Stimulated activated CD4-positive, alpha-beta T cell treated with anti-CD3 and anti-CD28 coated beads, TNF-alpha, amount 100 ng/mL, for 24 hours (primary cell): ENCODE results near the gene APBA3.

ENCODE experiments used
- DNase-seq, 3 experiments: peaks; one replicate each; pipeline ENCODE4 v3.0.0-alpha.2; 2020; ENCODE audit warnings: low read depth in 3 of 3

APBA3 gene

DNA sequence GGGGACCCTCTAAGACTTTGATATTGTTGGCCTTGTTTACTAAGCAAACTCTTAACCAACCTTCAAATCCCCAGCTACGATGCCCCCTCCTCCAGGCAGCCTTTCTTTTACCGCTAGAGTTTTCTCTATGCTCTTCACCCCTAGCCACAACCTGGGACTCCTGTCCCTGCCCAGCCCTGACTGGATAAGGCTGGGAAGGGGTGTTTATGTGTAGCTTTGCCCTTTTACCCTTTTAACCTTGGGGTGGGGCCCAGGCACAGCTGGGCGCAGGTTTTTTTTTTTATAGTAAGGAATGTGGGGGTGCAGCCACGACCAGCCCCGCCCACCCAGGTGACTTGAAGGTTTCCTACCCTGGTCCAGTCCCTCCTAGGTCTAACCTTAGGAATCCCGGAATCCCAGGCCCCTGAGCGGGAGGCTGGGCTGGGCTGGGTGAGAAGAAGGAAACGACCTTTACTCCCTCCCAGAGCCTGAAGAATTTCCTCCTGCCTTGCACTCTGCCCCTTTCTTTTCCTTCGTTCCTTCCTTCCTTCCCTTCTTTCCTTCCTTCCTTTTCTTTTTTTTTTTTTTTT lies 41.1 kb downstream of the APBA3 start:
- DNase-seq, result no peak

GRCh38 chr19:3719868-3720267 lies 41.6 kb downstream of the APBA3 start:
- DNase-seq, result no peak

DNA sequence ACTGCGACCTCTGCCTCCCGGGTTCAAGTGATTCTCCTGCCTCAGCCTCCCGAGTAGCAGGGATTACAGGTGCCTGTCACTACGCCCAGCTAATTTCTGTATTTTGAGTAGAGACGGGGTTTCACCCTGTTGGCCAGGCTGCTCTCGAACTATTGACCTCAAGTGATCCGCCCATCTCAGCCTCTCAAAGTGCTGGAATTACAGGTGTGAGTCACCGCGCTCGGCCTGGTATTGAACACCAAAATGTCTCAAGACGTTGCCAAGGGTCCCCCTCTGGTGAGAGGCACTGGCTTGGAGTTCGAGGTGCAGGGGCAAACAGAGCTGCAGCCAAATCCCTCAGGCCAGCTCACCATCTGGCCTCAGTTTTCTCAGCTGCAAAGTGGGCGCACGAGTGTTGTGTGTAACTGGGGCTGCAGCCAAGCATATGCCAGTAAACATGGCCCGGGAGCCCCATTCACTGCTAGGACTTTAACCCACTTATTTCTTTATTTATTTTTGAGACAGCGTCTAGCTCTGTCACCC lies 45.3 kb downstream of the APBA3 start:
- no peak for DNase-seq

- DNase-seq, result no peak
Measured at GRCh38 chr19:3712663-3713611, 48.6 kb downstream of the APBA3 start.

DNA sequence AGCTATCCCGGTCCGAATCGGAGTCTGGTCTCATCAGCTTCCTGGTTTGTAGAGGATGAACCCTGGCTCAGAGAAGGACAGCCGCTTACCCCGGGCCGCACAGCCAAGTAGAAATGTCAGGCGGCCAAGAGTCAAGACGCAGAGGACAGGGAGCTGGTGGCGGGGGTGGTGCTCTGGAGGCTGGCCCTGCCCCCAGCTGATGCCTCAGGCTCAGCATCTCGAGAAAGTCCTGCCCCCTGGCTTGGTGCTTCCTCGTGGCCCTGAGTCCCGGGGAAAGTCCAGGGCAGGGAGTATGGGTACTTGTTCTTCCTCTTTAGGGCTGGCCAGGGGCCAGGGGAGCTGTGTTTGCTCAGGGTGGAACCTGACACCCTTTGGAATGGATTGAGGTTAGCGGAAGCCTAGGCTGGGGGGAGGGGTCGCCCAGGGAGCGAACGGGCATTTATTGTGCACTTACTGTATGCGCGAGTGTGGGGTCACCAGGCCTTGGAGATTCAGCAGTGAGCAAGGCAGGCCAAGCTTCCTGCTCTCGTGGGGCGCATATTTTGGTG lies 51.2 kb downstream of the APBA3 start:
- DNase-seq, result no peak

DNA sequence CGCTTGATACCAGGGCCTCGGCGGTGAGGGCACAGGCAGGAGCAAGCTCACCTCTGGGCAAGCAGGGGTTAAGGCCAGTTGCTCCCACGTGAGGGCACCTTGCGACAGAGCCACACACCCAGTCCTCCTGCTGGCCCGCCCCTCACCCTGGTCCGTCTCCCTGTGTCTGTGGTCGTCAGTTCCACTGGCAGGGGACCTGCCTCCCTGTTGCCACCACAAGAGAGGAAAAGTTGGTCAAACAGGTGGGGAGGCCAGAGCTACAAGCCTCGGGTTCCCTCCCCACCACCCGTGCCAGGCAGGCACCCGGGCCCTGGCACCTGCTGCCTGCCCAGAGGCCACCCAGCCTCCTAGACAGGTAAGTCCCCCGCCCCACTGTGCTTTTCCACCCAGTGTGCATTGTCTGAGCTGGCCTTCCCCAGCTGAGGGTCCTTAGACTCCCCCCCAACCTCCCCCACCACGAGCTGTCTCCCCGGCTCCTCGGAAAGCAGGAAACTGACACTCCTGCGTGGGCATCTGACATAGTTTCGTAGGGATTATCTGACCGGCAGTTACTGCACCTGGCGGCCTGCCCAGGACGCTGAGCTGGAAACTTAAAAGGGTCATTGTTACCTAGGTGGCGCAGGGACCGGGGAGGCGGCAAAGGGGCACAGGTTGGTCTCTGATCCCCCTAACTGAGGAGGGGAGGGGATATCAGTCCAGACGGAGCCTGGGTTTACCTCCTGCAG lies 53.1 kb downstream of the APBA3 start, which contains the start of gene TJP3:
Gene TJP3 (plus strand): TSS at position 178 of the 725 bp plus-strand sequence. CDS start 20,049 bp downstream, outside the sequence.
- DNase-seq, result no peak

DNA sequence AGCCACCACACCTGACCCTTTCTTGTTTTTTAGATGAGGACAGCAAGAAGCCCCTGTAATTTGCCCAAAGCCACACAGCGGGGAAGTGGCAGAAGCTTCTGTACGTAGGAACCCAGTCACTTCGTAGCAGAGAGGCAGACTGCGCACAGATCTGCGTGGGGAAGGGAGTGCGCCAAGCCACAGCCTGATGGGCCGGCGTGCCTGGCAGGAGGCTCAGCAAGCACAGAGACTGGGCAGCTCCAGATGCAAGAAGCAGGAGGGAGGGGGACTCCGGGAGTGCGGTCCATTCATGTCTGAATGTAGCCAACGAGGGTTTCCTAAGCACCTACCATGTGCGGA lies 53.7 kb downstream of the APBA3 start:
- DNase-seq, result no peak

GRCh38 chr19:3701200-3701599 lies 60.3 kb downstream of the APBA3 start:
- DNase-seq, result no peak
